Pancreas (tissue), 10 donors: ENCODE results near the gene TMBIM6. TPM values are rescaled to one million over a fixed set of nuclear protein-coding genes. Genes with fewer than 3 reads are reported as not detected.
"Not testable (repeated sequence)": the region's sequence is repeated elsewhere in the genome, so short reads cannot be mapped to it uniquely, and the experiment has no call there.

Source experiments
- ATAC-seq, 4 donors: fragments of 200-7000 bp; cut with Tn5 transposase; one replicate each; pipeline versions ENCODE4 v1.8.0 to v1.9.1; 2020; ENCODE audit warnings: mild to moderate bottlenecking in 4 of 4, moderate library complexity in 4 of 4
- DNase-seq, 6 donors: peaks; one replicate each; pipeline ENCODE4 v3.0.0-alpha.2; 2020
- FAIRE-seq: peaks from 2 replicates; lab custom pipeline; 2012; peaks lifted over from hg19 to GRCh38; lab: Jason Lieb, UNC
- H3K27ac ChIP-seq, 4 donors: fragments of 200-600 bp; sonication (generic); 1 replicate in 3 of 4; 2 replicates in 1 of 4; pipeline versions ENCODE4 v1.5.0 to v1.8.0; 2020
- H3K27me3 ChIP-seq, 4 donors: fragments of 200-600 bp; one replicate each; pipeline ENCODE4 v1.8.0; 2021
- H3K36me3 ChIP-seq, 3 donors: fragments of 200-600 bp; sonication (generic) in 1 of 3; one replicate each; pipeline versions ENCODE4 v1.5.0 to v1.8.0; 2020 to 2021
- H3K4me1 ChIP-seq, 3 donors: fragments of 200-600 bp; one replicate each; pipeline ENCODE4 v1.8.0; 2021
- H3K4me3 ChIP-seq, 4 donors: fragments of 200-600 bp; sonication (generic) in 2 of 4; one replicate each; pipeline versions ENCODE4 v1.5.0 to v1.8.0; 2020 to 2021
- H3K9me3 ChIP-seq, 4 donors: fragments of 200-600 bp; one replicate each; pipeline ENCODE4 v1.8.0; 2021
- WGBS, 2 donors: extraction: QIAGEN DNeasy Blood & Tissue Kit; methylation state at CpG; one replicate each; pipeline ENCODE4 v1.1.7; 2013; 5-methylcytosine and 5-hydroxymethylcytosine counted together
- intact Hi-C, 3 donors: fragments of 100-400 bp; cut with DNase I; formaldehyde crosslinking; loops; one replicate each; pipeline versions ENCODE4 v1.11.1 to v1.14.2; 2022
- polyA plus RNA-seq, 2 donors: library from polyadenylated mRNA; stranded (reverse); fragments of 200-250 nt; gene quantifications; one replicate each; pipeline ENCODE4 v1.2.3, GENCODE V29; 2013
- total RNA-seq, 6 donors: library from RNA; stranded (reverse); fragmentation: NEBNext Ultra II Directional in 4 of 6; extraction: Animal tissue kit (Norgen Biotek cat#: 25700) in 4 of 6; gene quantifications; one replicate each; pipeline versions ENCODE4 v1.2.1 to v1.2.4, GENCODE V29; 2021 to 2023
- TF ChIP-seq, protein P1 (sequence below), 4 donors: fragments of 200-600 bp; sonication (generic) in 3 of 4; IDR thresholded peaks; one replicate each; pipeline versions ENCODE4 v1.5.0 to v1.8.0; 2021; ENCODE audit warnings: antibody characterized with exemption in 4 of 4
- donor health status: healthy with polysubstance abuse.
- donor health status: DM: no; HTN: no; CAD: no; lungs with moderate emphysema.
- donor health status: DM: no; HTN: no; CAD: no.
- donor health status: control.
- donor health status: control.
- donor health status: Bipolar disorder and iron deficiency.
- donor health status: DM: yes; HTN: yes; CAD: no.
- donor health status: DM: no; HTN: no; CAD: no.
- donor health status: DM: no; HTN: no; CAD: no.
- donor health status: DM: yes; HTN: yes; CAD: no.

The TMBIM6 gene
- total and polyA plus RNA-seq, 8 donors, result 71.1 to 367 (median 256) TPM

DNA sequence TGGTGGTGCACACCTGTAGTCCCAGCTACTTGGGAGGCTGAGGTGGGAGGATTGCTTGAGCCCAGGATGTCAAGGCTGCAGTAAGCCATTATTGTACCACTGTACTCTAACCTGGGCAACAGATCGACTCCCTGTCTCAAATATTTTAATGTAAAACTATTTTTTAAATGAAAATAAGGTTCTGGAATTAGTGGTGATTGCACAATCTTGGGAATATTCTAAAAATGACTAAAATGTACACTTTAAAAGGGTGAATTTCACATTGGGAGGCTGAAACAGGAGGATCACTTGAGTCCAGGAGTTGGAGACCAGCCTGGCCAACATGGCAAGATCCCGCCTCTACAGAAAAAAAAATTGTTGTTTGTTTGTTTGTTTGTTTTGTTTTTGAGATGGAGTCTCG lies 12.9 kb upstream of the TMBIM6 start:
- Histone ChIP-seq H3K4me1 (no peaks in the 10 kb centered on the region), H3K9me3 (no peaks in the 10 kb centered on the region), H3K27ac (no peak overlapping the region), H3K27me3 (no peaks in the 10 kb centered on the region), H3K36me3 (no peaks in the 10 kb centered on the region), H3K4me3 (no peak overlapping the region)
- FAIRE-seq (no peak), DNase-seq (no peak), ATAC-seq (no peak)
- intact Hi-C loops, result no loop called here
- 77 to 86% methylated on average over 3 of the region's 3 CpGs for WGBS, 2 donors
- TF ChIP-seq, protein P1, sequence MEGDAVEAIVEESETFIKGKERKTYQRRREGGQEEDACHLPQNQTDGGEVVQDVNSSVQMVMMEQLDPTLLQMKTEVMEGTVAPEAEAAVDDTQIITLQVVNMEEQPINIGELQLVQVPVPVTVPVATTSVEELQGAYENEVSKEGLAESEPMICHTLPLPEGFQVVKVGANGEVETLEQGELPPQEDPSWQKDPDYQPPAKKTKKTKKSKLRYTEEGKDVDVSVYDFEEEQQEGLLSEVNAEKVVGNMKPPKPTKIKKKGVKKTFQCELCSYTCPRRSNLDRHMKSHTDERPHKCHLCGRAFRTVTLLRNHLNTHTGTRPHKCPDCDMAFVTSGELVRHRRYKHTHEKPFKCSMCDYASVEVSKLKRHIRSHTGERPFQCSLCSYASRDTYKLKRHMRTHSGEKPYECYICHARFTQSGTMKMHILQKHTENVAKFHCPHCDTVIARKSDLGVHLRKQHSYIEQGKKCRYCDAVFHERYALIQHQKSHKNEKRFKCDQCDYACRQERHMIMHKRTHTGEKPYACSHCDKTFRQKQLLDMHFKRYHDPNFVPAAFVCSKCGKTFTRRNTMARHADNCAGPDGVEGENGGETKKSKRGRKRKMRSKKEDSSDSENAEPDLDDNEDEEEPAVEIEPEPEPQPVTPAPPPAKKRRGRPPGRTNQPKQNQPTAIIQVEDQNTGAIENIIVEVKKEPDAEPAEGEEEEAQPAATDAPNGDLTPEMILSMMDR (IDR thresholded peaks at IDR 0.05), result no peak

DNA sequence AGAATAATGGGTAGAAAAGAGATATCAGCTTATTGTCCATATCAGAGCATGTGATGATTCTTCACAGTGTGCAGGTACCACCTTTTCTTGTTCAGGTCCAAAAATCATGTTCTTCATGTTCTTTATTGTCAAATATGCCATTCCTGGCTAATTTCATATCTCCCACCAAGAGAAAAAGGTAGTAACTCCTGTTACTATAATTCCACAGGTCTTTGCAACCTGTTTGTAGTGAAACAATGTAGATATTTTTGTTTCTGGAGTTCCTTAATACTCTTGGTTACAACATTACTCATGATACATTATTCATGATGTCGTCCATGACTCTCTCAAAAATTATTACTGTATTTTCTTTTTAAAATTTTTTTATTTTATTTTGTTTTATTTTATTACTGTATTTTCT lies 11.3 kb upstream of the TMBIM6 start:
- 43 to 50% methylated on average over 1 of the region's 1 CpG for WGBS, 2 donors
- ATAC-seq, result no peak
- FAIRE-seq, result no peak
- Histone ChIP-seq H3K27ac (no peak overlapping the region), H3K27me3 (no peaks in the 10 kb centered on the region), H3K9me3 (no peaks in the 10 kb centered on the region), H3K4me1 (no peaks in the 10 kb centered on the region), H3K36me3 (no peaks in the 10 kb centered on the region), H3K4me3 (no peak overlapping the region)
- intact Hi-C loops, result no loop called here
- DNase-seq, result no peak
- TF ChIP-seq, protein P1 (IDR thresholded peaks at IDR 0.05), result no peak

DNA sequence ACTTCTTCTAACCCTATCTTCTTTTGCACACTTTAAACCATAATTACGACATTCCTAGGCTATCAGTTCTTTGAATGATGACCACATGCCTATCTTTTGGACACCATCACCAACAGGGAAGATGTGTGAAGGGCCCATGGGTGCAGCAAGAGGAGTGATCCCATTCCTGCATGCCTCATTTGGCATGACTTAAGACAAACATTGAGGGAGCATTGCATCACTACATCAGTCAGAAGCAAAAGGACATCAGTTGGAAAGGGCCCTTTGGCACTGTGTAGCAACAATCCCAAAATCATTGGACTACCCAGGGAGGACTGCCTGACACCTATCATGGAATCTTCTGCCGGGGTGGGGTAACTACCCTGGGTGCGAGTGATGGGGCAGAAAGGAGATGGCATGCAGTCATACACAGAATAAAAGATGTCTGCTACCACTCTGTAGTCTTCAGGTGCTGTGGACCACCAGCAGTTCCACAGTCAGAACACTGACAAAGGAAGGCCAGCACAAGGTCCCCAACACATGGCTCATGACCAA lies 10.7 kb upstream of the TMBIM6 start:
- TF ChIP-seq, protein P1 (IDR thresholded peaks at IDR 0.05), result no peak
- WGBS, 2 donors, result 77 to 91% methylated on average over 3 of the region's 3 CpGs
- DNase-seq (no peak), FAIRE-seq (no peak), ATAC-seq (no peak)
- Histone ChIP-seq H3K4me3 (no peak overlapping the region), H3K9me3 (no peaks in the 10 kb centered on the region), H3K4me1 (no peaks in the 10 kb centered on the region), H3K27me3 (no peaks in the 10 kb centered on the region), H3K36me3 (no peaks in the 10 kb centered on the region), H3K27ac (no peak overlapping the region)
- intact Hi-C loops, result no loop called here

DNA sequence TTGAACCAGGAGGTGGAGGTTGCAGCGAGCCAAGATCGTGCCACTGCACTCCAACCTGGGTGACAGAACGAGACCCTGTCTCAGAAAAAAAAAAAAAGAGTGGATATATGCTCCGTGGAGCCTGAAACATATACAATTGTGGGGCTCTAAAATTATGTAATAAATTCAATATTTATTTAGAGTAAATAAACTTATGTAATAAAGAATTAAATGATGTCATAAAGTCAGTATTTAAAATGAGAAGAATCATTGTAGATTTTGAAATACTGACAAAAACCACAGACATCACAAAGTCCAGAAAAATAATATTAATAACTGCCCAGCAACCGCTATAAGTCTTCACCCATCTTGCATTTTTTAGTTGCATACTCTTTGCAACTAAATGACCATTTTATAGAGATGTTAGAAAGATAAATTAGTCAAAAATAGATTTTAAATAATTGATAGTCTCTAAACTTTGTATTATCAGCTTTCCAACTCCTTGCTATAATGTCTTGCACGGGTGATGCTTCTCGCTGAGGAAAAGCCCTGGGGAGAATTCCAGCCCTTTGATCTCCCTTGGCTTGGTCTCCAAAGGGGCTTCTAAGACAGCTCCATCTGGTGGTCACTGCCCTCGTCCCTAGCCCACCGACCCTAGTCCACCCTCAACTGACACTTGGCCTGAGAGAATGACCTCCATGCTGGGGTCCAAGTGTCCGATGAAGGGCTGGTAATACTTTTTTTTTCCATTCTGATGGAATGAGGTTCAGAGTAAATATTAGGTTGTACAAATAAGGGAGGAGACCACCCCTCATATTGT lies 7.9 kb upstream of the TMBIM6 start:
- ATAC-seq (no peak), DNase-seq (no peak), FAIRE-seq (no peak)
- 74 to 83% methylated on average over 10 of the region's 10 CpGs for WGBS, 2 donors
- no peak overlapping the region for H3K27ac ChIP-seq
- H3K27me3 ChIP-seq, result no peaks in the 10 kb centered on the region
- no peak overlapping the region for H3K4me3 ChIP-seq
- TF ChIP-seq, protein P1 (IDR thresholded peaks at IDR 0.05), result no peak
- H3K4me1 ChIP-seq, result no peaks in the 10 kb centered on the region
- H3K36me3 ChIP-seq, result no peaks in the 10 kb centered on the region
- intact Hi-C loops, result no loop called here
- H3K9me3 ChIP-seq, result no peaks in the 10 kb centered on the region

DNA sequence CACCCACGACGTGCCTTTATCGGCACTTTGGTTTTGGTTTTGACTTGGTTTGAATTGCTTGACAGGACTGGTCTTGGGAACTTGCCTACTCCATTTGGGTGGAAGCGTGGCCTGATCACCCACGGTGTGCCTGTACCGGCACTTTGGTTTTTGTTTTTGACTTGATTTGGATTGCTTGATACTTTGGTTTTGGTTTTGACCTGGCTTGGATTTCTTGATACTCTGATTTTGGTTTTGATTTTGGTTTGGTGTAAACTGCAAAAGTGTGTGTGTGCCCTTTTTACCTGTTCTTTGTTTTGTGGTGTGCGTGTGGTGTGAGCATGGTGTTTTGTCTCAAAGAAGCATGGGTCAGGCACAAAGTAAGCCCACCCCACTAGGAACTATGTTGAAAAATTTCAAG lies 6.5 kb upstream of the TMBIM6 start:
- ATAC-seq, FAIRE-seq, H3K36me3 ChIP-seq, H3K4me1 ChIP-seq, H3K4me3 ChIP-seq, H3K9me3 ChIP-seq, H3K27me3 ChIP-seq, DNase-seq, intact Hi-C loops, H3K27ac ChIP-seq: not testable (repeated sequence)
- WGBS, 2 donors, result 92 to 98% methylated on average over 7 of the region's 7 CpGs

DNA sequence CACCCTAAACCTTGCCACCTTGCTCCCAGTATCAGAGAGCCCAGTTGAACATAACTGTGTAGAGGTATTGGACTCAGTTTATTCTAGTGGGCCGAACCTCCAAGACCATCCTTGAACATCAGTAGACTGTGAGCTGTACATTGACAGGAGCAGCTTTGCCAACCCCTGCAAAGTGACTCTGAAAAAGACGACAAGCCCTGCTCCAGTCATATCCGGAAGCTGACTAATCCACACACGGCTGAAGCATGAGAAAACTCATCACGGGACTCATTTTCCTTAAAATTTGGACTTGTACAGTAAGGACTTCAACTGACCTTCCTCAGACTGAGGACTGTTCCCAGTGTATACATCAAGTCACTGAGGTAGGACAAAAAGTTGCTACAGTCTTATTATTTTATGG lies 2.6 kb upstream of the TMBIM6 start:
- FAIRE-seq, intact Hi-C loops, H3K4me1 ChIP-seq, H3K27me3 ChIP-seq, H3K4me3 ChIP-seq, DNase-seq, H3K27ac ChIP-seq, H3K36me3 ChIP-seq, H3K9me3 ChIP-seq, ATAC-seq: not testable (repeated sequence)
- WGBS, 2 donors, result 67 to 75% methylated on average over 5 of the region's 5 CpGs

DNA sequence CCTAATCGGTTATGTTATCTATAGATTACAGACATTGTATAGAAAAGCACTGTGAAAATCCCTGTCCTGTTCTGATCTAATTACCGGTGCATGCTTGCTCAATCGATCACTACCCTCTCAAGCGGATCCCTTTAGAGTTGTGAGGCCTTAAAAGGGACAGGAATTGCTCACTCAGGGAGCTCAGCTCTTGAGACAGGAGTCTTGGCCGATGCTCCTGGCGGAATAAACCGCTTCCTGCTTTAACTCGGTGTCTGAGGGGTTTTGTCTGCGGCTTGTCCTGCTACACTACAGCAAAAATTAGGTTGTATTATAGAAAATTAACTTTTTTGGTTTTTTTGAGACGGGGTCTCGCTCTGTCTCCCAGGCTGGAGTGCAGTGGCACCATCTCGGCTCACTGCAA lies 1.1 kb upstream of the TMBIM6 start:
- H3K36me3 ChIP-seq, intact Hi-C loops, H3K27me3 ChIP-seq, H3K4me3 ChIP-seq, ATAC-seq, H3K9me3 ChIP-seq, DNase-seq, H3K27ac ChIP-seq, FAIRE-seq: not testable (repeated sequence)
- WGBS, 2 donors, result 84 to 85% methylated on average over 12 of the region's 12 CpGs
- peaks cover 17 to 21% (median 18%) of the 10 kb centered on the region in 3 donors for H3K4me1 ChIP-seq
